ENCODE results near the gene SMIM27. TPM values are rescaled to one million over a fixed set of nuclear protein-coding genes. Genes with fewer than 3 reads are reported as not detected.

SMIM27 gene
- total RNA-seq, 1 experiment from 2014 or later, result 13.6 TPM

DNA sequence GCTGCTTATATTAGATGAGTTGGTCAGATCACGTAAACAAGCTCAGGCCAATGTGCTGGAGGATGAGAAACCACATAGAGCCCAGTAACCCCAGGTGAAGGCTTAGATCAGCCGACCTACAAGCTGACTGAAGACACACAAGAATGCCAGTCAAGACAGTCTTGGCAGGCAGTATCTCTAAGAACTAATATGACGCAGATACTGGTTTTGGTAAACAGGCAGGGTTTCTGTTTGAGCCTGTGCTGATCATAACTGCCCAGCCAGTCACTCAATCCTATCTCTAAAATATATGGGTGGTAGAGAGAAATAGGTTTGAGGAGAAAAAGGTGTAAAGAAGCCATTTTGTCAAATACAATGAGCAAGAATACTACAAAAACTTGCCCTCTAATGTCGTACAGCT is 18.3 kb upstream of the SMIM27 start:
- DNase-seq (ENCODE audit: low spot score), result no peak
- Mint-ChIP-seq H3K27ac (no peak overlapping the region), H3K36me3 (peaks cover 5% of the 10 kb centered on the region; the same call in 1 of the 2 replicates), H3K4me1 (no peaks in the 10 kb centered on the region), H3K27me3 (ENCODE audit: low read depth) (no peaks in the 10 kb centered on the region), H3K4me3 (no peak overlapping the region), H3K9me3 (peaks cover 14% of the 10 kb centered on the region)
- TF ChIP-seq SP1 (CRISPR knock-in tag; conservative IDR thresholded peaks at IDR 0.05), result no peak
- TF ChIP-seq, protein P1, sequence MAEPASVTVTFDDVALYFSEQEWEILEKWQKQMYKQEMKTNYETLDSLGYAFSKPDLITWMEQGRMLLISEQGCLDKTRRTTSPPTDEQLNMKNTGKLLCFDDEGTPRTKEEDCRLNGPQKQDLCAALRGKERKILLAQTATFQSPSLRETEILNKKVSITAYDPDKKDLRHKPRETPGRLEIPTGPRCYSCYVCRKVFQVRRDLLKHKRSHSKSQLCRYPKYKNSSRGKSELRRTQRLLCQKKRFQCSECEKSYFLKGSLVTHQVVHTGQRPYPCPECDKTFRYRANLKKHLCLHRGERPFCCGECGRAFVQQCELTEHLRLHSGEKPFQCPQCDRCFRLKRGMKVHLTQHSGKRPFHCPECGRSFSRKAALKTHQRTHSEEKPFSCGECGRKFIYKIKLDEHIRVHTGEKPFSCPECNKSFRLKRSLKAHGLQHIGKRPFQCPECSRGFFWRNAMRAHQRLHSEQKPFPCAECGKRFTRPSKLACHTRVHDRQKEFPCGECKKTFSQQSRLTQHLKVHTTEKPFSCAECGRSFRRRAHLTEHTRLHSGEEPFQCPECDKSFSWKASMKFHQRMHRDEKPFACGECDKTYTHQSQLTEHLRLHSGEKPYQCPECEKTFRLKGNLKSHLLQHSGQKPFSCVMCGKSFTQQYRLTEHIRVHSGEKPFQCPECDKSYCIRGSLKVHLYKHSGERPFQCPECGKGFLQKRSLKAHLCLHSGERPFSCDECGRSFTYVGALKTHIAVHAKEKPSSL (CRISPR knock-in tag; conservative IDR thresholded peaks at IDR 0.05), result no peak
- TF ChIP-seq GTF2I (CRISPR knock-in tag; conservative IDR thresholded peaks at IDR 0.05), result no peak
- TF ChIP-seq NR2C2 (CRISPR knock-in tag; IDR thresholded peaks at IDR 0.05), result no peak
- TF ChIP-seq, protein P2, sequence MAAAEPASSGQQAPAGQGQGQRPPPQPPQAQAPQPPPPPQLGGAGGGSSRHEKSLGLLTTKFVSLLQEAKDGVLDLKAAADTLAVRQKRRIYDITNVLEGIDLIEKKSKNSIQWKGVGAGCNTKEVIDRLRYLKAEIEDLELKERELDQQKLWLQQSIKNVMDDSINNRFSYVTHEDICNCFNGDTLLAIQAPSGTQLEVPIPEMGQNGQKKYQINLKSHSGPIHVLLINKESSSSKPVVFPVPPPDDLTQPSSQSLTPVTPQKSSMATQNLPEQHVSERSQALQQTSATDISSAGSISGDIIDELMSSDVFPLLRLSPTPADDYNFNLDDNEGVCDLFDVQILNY (CRISPR knock-in tag; IDR thresholded peaks at IDR 0.05), result no peak
- no peak for TF ChIP-seq ZNF121 (CRISPR knock-in tag; IDR thresholded peaks at IDR 0.05)
- TF ChIP-seq ATF1 (CRISPR knock-in tag; IDR thresholded peaks at IDR 0.05), result no peak
- no peak for TF ChIP-seq CREB1 (CRISPR knock-in tag; IDR thresholded peaks at IDR 0.05)
- no peak for TF ChIP-seq OVOL2 (CRISPR knock-in tag; IDR thresholded peaks at IDR 0.05; ENCODE audit: borderline replicate concordance)
- TF ChIP-seq ESRRA (CRISPR knock-in tag; IDR thresholded peaks at IDR 0.05; ENCODE audit: borderline replicate concordance), result no peak
- TF ChIP-seq JAZF1 (CRISPR knock-in tag; IDR thresholded peaks at IDR 0.05), result no peak
- TF ChIP-seq, protein P3, sequence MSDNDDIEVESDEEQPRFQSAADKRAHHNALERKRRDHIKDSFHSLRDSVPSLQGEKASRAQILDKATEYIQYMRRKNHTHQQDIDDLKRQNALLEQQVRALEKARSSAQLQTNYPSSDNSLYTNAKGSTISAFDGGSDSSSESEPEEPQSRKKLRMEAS (CRISPR knock-in tag; IDR thresholded peaks at IDR 0.05), result no peak
- TF ChIP-seq, protein P4, sequence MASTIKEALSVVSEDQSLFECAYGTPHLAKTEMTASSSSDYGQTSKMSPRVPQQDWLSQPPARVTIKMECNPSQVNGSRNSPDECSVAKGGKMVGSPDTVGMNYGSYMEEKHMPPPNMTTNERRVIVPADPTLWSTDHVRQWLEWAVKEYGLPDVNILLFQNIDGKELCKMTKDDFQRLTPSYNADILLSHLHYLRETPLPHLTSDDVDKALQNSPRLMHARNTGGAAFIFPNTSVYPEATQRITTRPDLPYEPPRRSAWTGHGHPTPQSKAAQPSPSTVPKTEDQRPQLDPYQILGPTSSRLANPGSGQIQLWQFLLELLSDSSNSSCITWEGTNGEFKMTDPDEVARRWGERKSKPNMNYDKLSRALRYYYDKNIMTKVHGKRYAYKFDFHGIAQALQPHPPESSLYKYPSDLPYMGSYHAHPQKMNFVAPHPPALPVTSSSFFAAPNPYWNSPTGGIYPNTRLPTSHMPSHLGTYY (CRISPR knock-in tag; IDR thresholded peaks at IDR 0.05), result no peak
- no peak for TF ChIP-seq ZNF263 (CRISPR knock-in tag; IDR thresholded peaks at IDR 0.05; ENCODE audit: low read depth)
- no peak for TF ChIP-seq FOXK1 (CRISPR knock-in tag; IDR thresholded peaks at IDR 0.05)
- TF ChIP-seq, protein P5, sequence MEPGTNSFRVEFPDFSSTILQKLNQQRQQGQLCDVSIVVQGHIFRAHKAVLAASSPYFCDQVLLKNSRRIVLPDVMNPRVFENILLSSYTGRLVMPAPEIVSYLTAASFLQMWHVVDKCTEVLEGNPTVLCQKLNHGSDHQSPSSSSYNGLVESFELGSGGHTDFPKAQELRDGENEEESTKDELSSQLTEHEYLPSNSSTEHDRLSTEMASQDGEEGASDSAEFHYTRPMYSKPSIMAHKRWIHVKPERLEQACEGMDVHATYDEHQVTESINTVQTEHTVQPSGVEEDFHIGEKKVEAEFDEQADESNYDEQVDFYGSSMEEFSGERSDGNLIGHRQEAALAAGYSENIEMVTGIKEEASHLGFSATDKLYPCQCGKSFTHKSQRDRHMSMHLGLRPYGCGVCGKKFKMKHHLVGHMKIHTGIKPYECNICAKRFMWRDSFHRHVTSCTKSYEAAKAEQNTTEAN (CRISPR knock-in tag; IDR thresholded peaks at IDR 0.05), result no peak
- TF ChIP-seq, protein P6, sequence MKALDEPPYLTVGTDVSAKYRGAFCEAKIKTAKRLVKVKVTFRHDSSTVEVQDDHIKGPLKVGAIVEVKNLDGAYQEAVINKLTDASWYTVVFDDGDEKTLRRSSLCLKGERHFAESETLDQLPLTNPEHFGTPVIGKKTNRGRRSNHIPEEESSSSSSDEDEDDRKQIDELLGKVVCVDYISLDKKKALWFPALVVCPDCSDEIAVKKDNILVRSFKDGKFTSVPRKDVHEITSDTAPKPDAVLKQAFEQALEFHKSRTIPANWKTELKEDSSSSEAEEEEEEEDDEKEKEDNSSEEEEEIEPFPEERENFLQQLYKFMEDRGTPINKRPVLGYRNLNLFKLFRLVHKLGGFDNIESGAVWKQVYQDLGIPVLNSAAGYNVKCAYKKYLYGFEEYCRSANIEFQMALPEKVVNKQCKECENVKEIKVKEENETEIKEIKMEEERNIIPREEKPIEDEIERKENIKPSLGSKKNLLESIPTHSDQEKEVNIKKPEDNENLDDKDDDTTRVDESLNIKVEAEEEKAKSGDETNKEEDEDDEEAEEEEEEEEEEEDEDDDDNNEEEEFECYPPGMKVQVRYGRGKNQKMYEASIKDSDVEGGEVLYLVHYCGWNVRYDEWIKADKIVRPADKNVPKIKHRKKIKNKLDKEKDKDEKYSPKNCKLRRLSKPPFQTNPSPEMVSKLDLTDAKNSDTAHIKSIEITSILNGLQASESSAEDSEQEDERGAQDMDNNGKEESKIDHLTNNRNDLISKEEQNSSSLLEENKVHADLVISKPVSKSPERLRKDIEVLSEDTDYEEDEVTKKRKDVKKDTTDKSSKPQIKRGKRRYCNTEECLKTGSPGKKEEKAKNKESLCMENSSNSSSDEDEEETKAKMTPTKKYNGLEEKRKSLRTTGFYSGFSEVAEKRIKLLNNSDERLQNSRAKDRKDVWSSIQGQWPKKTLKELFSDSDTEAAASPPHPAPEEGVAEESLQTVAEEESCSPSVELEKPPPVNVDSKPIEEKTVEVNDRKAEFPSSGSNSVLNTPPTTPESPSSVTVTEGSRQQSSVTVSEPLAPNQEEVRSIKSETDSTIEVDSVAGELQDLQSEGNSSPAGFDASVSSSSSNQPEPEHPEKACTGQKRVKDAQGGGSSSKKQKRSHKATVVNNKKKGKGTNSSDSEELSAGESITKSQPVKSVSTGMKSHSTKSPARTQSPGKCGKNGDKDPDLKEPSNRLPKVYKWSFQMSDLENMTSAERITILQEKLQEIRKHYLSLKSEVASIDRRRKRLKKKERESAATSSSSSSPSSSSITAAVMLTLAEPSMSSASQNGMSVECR (CRISPR knock-in tag; IDR thresholded peaks at IDR 0.05; ENCODE audit: borderline replicate concordance), result no peak
- TF ChIP-seq, protein P7, sequence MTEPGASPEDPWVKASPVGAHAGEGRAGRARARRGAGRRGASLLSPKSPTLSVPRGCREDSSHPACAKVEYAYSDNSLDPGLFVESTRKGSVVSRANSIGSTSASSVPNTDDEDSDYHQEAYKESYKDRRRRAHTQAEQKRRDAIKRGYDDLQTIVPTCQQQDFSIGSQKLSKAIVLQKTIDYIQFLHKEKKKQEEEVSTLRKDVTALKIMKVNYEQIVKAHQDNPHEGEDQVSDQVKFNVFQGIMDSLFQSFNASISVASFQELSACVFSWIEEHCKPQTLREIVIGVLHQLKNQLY (CRISPR knock-in tag; IDR thresholded peaks at IDR 0.05), result no peak
- POLR2A ChIA-PET, result interaction anchor here (1.0 to 1.2 kb wide), 2 partner anchors 17 to 155 kb away, joined by 3 to 5 read pairs; no protein-coding TSS in a partner anchor
- no peak for ATAC-seq
- CTCF ChIA-PET, result interaction anchor here (1.0 kb wide), 1 partner anchor 155 kb away, joined by 5 read pairs; no protein-coding TSS in a partner anchor

All from WTC11 (cell line).